Hepatocyte (in vitro differentiated cells): ENCODE measurements around the gene RPA3.

ENCODE experiments used
- EZH2 ChIP-seq: fragments of 200-600 bp; sonication (generic); IDR thresholded peaks from 2 replicates; pipeline ENCODE4 v1.6.1; 2016; ENCODE audit warnings: antibody characterized with exemption, mild to moderate bottlenecking, borderline replicate concordance
- EZH2phosphoT487 ChIP-seq: fragments of 200-600 bp; sonication (generic); IDR thresholded peaks from one replicate; pipeline ENCODE4 v1.6.1; 2018; ENCODE audit warnings: antibody characterized with exemption, mild to moderate bottlenecking, low read depth, moderate library complexity; ENCODE audit not compliant: unreplicated experiment, severe bottlenecking
- TF ChIP-seq, protein P1 (sequence below): fragments of 200-600 bp; sonication (generic); IDR thresholded peaks from 2 replicates; pipeline ENCODE4 v1.5.1; 2016; ENCODE audit warnings: antibody characterized with exemption, mild to moderate bottlenecking; ENCODE audit not compliant: poor library complexity

DNA sequence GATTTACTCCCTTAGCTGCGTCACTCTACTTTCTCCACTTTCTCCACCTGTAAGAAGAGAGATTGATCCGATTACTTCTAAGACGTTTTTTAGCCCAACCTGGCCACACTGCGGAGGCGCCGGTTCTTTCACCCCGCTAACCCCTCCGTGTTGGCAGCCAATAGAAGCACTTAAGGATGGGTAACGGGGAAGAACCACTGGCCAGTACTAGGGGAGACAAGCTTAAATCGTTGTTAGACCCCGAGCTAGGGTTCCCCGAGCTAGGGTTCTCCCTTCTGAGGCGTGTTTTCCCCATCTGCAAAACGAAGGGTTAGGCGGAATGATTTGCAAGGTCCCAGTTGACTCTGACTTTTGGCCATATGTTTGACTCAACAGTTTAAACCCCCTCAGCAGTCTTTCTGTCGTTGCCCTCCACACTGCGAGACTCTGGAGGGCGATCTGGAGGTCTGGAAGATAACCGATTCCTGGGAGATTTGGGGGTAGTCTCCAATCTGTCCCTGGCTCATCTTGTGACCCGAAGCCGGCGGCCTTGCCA, 77.2 kb downstream of the RPA3 start:
- TF ChIP-seq, protein P1, sequence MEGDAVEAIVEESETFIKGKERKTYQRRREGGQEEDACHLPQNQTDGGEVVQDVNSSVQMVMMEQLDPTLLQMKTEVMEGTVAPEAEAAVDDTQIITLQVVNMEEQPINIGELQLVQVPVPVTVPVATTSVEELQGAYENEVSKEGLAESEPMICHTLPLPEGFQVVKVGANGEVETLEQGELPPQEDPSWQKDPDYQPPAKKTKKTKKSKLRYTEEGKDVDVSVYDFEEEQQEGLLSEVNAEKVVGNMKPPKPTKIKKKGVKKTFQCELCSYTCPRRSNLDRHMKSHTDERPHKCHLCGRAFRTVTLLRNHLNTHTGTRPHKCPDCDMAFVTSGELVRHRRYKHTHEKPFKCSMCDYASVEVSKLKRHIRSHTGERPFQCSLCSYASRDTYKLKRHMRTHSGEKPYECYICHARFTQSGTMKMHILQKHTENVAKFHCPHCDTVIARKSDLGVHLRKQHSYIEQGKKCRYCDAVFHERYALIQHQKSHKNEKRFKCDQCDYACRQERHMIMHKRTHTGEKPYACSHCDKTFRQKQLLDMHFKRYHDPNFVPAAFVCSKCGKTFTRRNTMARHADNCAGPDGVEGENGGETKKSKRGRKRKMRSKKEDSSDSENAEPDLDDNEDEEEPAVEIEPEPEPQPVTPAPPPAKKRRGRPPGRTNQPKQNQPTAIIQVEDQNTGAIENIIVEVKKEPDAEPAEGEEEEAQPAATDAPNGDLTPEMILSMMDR = no peak
- TF ChIP-seq EZH2 (no peak), EZH2phosphoT487 (no peak)
